Right cardiac atrium (tissue), 5 donors: Measurements from ENCODE around the gene MAGED2. TPM values are rescaled to one million over a fixed set of nuclear protein-coding genes. Genes with fewer than 3 reads are reported as not detected.
"Not testable (repeated sequence)": the region's sequence is repeated elsewhere in the genome, so short reads cannot be mapped to it uniquely, and the experiment has no call there.

Experiments used
- ATAC-seq, 2 donors: fragments of 200-7000 bp; cut with Tn5 transposase; one replicate each; pipeline versions ENCODE4 v1.8.0 to v1.9.1; 2020; ENCODE audit warnings: moderate library complexity in 2 of 2, mild to moderate bottlenecking in 1 of 2
- DNase-seq, 3 donors: peaks; one replicate each; pipeline ENCODE4 v3.0.0-alpha.2; 2020
- H3K27ac ChIP-seq: one replicate; pipeline ENCODE4 v1.5.1; 2013; ENCODE audit warnings: mild to moderate bottlenecking, low read length, control low read depth, moderate library complexity
- H3K27me3 ChIP-seq: one replicate; pipeline ENCODE4 v1.6.1; 2013; ENCODE audit not compliant: control insufficient read depth, insufficient read depth
- H3K4me1 ChIP-seq: one replicate; pipeline ENCODE4 v1.6.1; 2013; ENCODE audit warnings: low read length; ENCODE audit not compliant: control insufficient read depth, insufficient read depth
- H3K4me3 ChIP-seq: one replicate; pipeline ENCODE4 v1.5.1; 2013; ENCODE audit warnings: low read length, control low read depth
- H3K9me3 ChIP-seq: one replicate; pipeline ENCODE4 v1.6.1; 2013; ENCODE audit warnings: low read length; ENCODE audit not compliant: control insufficient read depth
- WGBS: extraction: QIAGEN DNeasy Blood & Tissue Kit; methylation state at CpG from one replicate; pipeline ENCODE4 v1.1.7; 2013; 5-methylcytosine and 5-hydroxymethylcytosine counted together
- intact Hi-C, 4 donors: fragments of 100-400 bp; cut with DNase I; formaldehyde crosslinking; loops; one replicate each; pipeline versions ENCODE4 v1.11.0 to v1.14.0; 2022 to 2023
- long read RNA-seq, 4 donors: library from polyadenylated mRNA; unstranded; transcript quantifications; one replicate each; pipeline ENCODE4 v2.0.0, GENCODE V29; 2020 to 2021
- polyA plus RNA-seq: library from polyadenylated mRNA; stranded (reverse); fragments of 200-250 nt; gene quantifications from one replicate; pipeline ENCODE4 v1.2.3, GENCODE V29; 2013
- total RNA-seq, 4 donors: library from RNA; stranded (reverse); fragmentation: NEBNext Ultra II Directional; extraction: Animal tissue kit (Norgen Biotek cat#: 25700); gene quantifications; one replicate each; pipeline ENCODE4 v1.2.1, GENCODE V29; 2021
- donor health status: healthy with polysubstance abuse.
- donor health status: DM: no; HTN: yes; CAD: no.
- donor health status: DM: no; HTN: no; CAD: no.
- donor health status: DM: no; HTN: yes; CAD: no; lungs with severe emphysema.
- donor health status: DM: yes; HTN: yes; CAD: no.

The MAGED2 gene
- 100 to 1,000 TPM in 3 of 4 donors, 10 to 100 TPM in 1; 97.3 to 134 (median 111) TPM for total RNA-seq
- polyA plus RNA-seq, result 115 TPM
- long read RNA-seq, donor 1, transcript MAGED2-203 (12 exons, 2,066 nt), result minor isoform, 50 of 492 reads
- long read RNA-seq, donor 1, transcript MAGED2-201 (12 exons, 1,958 nt), result minor isoform, 15 of 492 reads
- long read RNA-seq, donor 1, transcript MAGED2-206 (13 exons, 2,189 nt), result major isoform, 290 of 492 reads
- long read RNA-seq, donor 1, transcript MAGED2-204 (13 exons, 2,048 nt), result minor isoform, 59 of 492 reads
- long read RNA-seq, donor 1, partial matches to known transcripts, result 33 of 492 reads
- long read RNA-seq, donor 1, other reads (novel, unspliced or antisense), result 45 of 492 reads
- long read RNA-seq, donor 2, transcript MAGED2-206 (13 exons, 2,189 nt), result major isoform, 87 of 152 reads
- long read RNA-seq, donor 2, transcript MAGED2-203 (12 exons, 2,066 nt), result minor isoform, 17 of 152 reads
- long read RNA-seq, donor 2, transcript MAGED2-204 (13 exons, 2,048 nt), result minor isoform, 13 of 152 reads
- long read RNA-seq, donor 2, transcript MAGED2-201 (12 exons, 1,958 nt), result minor isoform, 9 of 152 reads
- long read RNA-seq, donor 2, partial matches to known transcripts, result 13 of 152 reads
- long read RNA-seq, donor 2, other reads (novel, unspliced or antisense), result 13 of 152 reads
- long read RNA-seq, donor 3, transcript MAGED2-204 (13 exons, 2,048 nt), result minor isoform, 146 of 908 reads
- long read RNA-seq, donor 3, transcript MAGED2-206 (13 exons, 2,189 nt), result major isoform, 530 of 908 reads
- long read RNA-seq, donor 3, transcript MAGED2-201 (12 exons, 1,958 nt), result minor isoform, 28 of 908 reads
- long read RNA-seq, donor 3, transcript MAGED2-203 (12 exons, 2,066 nt), result minor isoform, 67 of 908 reads
- long read RNA-seq, donor 3, partial matches to known transcripts, result 60 of 908 reads
- long read RNA-seq, donor 3, other reads (novel, unspliced or antisense), result 77 of 908 reads
- long read RNA-seq, donor 4, transcript MAGED2-204 (13 exons, 2,048 nt), result minor isoform, 25 of 259 reads
- long read RNA-seq, donor 4, transcript MAGED2-201 (12 exons, 1,958 nt), result minor isoform, 5 of 259 reads
- long read RNA-seq, donor 4, transcript MAGED2-203 (12 exons, 2,066 nt), result minor isoform, 29 of 259 reads
- long read RNA-seq, donor 4, transcript MAGED2-206 (13 exons, 2,189 nt), result major isoform, 149 of 259 reads
- long read RNA-seq, donor 4, partial matches to known transcripts, result 32 of 259 reads
- long read RNA-seq, donor 4, other reads (novel, unspliced or antisense), result 19 of 259 reads

DNA sequence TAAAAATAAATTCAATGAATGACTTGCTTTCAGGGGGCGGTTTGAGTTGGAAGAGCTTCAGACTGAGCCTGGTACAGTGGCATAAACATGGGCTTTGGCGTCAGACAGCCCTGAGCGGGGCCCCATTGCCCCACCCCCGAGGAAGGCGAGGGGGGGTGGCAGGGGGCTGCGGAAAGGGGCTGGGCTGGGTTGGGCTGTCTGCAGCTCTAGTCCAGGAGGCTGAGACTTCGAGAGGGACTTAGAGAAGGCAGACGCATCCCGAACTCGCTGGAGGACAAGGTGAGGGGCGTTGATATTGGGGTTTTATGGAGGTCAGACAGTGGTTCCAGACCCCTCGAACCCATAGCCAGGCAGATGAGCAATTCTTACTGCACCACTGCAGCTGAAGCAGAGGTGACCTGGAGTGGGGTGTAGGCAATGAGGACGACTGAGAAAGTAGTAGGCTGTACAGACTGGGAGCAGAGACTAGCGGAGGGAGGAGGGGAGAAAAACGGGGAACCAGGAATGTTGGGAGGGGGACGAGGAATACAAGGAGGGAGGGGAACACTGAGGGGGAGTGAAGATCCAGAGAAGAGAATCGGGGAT, at the start of gene MAGED2:
Gene MAGED2, plus strand, starts transcription at position 222 of the 585 bp plus-strand sequence. CDS start 1,587 bp downstream, outside the sequence.
- no peaks in the 10 kb centered on the region for H3K27me3 ChIP-seq
- under 1% methylated on average over 17 of the region's 17 CpGs for WGBS
- ATAC-seq (peak; percentile 66 to 75), DNase-seq (peak; percentile 42 to 78 (median 72))
- H3K27ac ChIP-seq, result peak within 1 kb of the TSS; percentile 87
- peak within 1 kb of the TSS; percentile 64 for H3K4me3 ChIP-seq
- peaks cover 2% of the 10 kb centered on the region for H3K4me1 ChIP-seq
- H3K9me3 ChIP-seq, result no peaks in the 10 kb centered on the region
- intact Hi-C loops, result no loop called here

GRCh38 chrX:54758114-54759055, 49.2 kb upstream of the MAGED2 start:
- 76% methylated on average over 21 of the region's 21 CpGs for WGBS
- no peak for ATAC-seq
- intact Hi-C loops, result no loop called here

GRCh38 chrX:54774391-54775094, 33.0 kb upstream of the MAGED2 start:
- WGBS, result 7% methylated on average over 1 of the region's 2 CpGs
- H3K4me3 ChIP-seq, H3K4me1 ChIP-seq, intact Hi-C loops, H3K27me3 ChIP-seq, H3K9me3 ChIP-seq: not testable (repeated sequence)
- peak overlapping the region; percentile 19 for H3K27ac ChIP-seq
- ATAC-seq, result peak; percentile 89 to 91
- DNase-seq, result peak in 2 of 3 donors; percentile 63 to 64

More at GRCh38 chrX:54758114-54759055, 49.2 kb upstream of the MAGED2 start:
- no peaks in the 10 kb centered on the region for H3K9me3 ChIP-seq
- no peak overlapping the region for H3K4me3 ChIP-seq
- H3K27me3 ChIP-seq, result no peaks in the 10 kb centered on the region
- no peak overlapping the region for H3K27ac ChIP-seq
- no peak for DNase-seq
- no peaks in the 10 kb centered on the region for H3K4me1 ChIP-seq

DNA sequence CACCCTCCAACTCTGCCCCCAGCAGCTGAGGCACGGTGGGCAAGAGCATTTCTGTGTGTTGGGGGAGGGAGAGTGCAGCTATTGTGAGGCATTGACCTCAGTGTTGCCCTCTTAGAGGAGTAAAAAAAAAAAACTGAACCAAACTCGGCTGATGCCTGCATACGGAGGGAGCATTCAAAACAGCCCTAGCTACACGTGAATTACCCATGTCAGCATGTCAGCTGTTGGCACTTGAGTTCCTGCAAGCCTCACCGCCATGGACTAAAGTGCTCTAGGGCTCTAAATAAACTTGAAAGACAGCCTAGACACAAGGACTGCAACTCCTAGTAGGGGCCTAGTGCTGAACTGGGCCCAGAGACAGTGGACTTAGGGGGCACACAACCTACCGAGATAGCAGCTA, 31.5 kb upstream of the MAGED2 start:
- Histone ChIP-seq H3K4me1 (no peaks in the 10 kb centered on the region), H3K27me3 (no peaks in the 10 kb centered on the region), H3K4me3 (no peak overlapping the region), H3K9me3 (no peaks in the 10 kb centered on the region), H3K27ac (no peak overlapping the region)
- no peak for DNase-seq
- intact Hi-C loops, result no loop called here
- WGBS, result 81% methylated on average over 6 of the region's 6 CpGs
- ATAC-seq, result no peak

DNA sequence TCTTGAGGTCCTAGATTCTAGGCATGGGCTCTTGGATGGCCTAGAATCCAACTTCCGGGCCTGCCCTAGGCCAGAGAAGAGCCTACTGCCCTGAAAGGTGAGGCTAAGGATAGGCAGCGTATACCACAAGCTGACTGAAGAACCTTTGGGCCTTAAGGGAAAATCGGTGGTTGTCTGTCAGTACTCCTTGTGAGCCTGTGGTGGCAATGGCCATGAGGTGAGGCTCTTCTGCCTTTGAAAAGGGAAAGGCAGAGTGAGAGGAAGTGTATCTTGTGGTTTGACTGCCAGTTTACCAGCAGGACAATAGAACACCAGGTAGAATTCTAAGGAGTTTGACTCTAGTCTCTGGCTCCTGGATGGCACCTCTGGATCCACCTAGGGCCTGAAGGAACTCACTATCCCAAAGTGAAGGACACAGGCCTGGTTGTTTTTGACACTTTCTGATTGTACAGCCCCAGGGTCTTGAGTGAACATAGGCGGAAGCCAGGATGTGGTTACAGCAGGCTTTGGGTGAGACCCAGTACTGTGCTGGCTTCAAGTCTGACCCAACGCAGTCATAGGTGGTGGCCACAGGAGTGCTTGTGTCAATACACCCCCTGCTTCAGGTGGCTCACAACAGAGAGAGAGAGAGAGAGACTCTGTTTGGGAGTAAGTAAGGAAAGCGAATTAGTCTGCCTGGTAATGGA, 30.4 kb upstream of the MAGED2 start:
- intact Hi-C loops, result no loop called here
- no peaks in the 10 kb centered on the region for H3K4me1 ChIP-seq
- ATAC-seq (no peak), DNase-seq (no peak)
- H3K27me3 ChIP-seq, result no peaks in the 10 kb centered on the region
- H3K27ac ChIP-seq, result no peak overlapping the region
- no peak overlapping the region for H3K4me3 ChIP-seq
- WGBS, result 94% methylated on average over 6 of the region's 6 CpGs
- no peaks in the 10 kb centered on the region for H3K9me3 ChIP-seq

- intact Hi-C loops, result no loop called here
Observed at GRCh38 chrX:54785901-54786300, 21.6 kb upstream of the MAGED2 start.

GRCh38 chrX:54786967-54787366, 20.6 kb upstream of the MAGED2 start:
- H3K27ac ChIP-seq, result no peak overlapping the region
- ATAC-seq, result no peak
- intact Hi-C loops, result no loop called here
- H3K4me3 ChIP-seq, result no peak overlapping the region
- no peaks in the 10 kb centered on the region for H3K9me3 ChIP-seq
- H3K27me3 ChIP-seq, result no peaks in the 10 kb centered on the region
- 85% methylated on average over 2 of the region's 2 CpGs for WGBS
- no peak for DNase-seq
- peaks cover 1% of the 10 kb centered on the region for H3K4me1 ChIP-seq

More at GRCh38 chrX:54785901-54786300, 21.6 kb upstream of the MAGED2 start:
- DNase-seq (no peak), ATAC-seq (no peak)
- Histone ChIP-seq H3K27me3 (no peaks in the 10 kb centered on the region), H3K9me3 (no peaks in the 10 kb centered on the region), H3K4me1 (peaks cover 1% of the 10 kb centered on the region), H3K4me3 (no peak overlapping the region), H3K27ac (no peak overlapping the region)
- 40% methylated on average over 4 of the region's 4 CpGs for WGBS

DNA sequence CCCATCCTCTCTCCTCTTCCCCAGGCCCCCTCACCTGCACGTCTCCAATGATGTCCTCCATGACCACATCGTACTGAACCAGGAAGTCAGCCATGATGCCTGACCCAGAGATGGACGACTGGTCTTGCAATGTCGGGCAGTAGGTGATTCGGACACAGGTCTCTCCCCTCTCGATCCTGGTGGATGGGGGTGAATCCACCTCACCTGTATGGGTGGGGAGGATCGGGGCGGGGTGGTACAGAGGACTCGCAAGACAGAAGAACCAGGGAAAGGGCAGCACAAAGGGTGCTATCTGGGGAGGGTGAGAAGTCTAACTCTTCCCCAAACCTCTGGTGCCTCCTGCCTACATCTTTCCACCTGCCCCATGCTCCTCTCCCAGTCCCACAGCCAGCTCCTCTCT, 19.1 kb upstream of the MAGED2 start:
- ATAC-seq (no peak), DNase-seq (no peak)
- peaks cover 1% of the 10 kb centered on the region for H3K4me1 ChIP-seq
- WGBS, result 96% methylated on average over 9 of the region's 9 CpGs
- H3K27ac ChIP-seq, result no peak overlapping the region
- H3K9me3 ChIP-seq, result no peaks in the 10 kb centered on the region
- H3K4me3 ChIP-seq, result no peak overlapping the region
- intact Hi-C loops, result no loop called here
- no peaks in the 10 kb centered on the region for H3K27me3 ChIP-seq

- H3K4me1 ChIP-seq, ATAC-seq, H3K27ac ChIP-seq, H3K9me3 ChIP-seq, H3K27me3 ChIP-seq, H3K4me3 ChIP-seq, DNase-seq, intact Hi-C loops: not testable (repeated sequence)
- 37% methylated on average over 4 of the region's 5 CpGs for WGBS
Observed at GRCh38 chrX:54789405-54789804, 18.1 kb upstream of the MAGED2 start.
